Kidney (tissue), 14 donors: Measurements from ENCODE around the gene SLC8A2. TPM values are rescaled to one million over a fixed set of nuclear protein-coding genes. Genes with fewer than 3 reads are reported as not detected.

Experiments used
- DNase-seq, 5 donors: peaks; one replicate each; pipeline ENCODE4 v3.0.0-alpha.2; 2013 to 2020
- FAIRE-seq: peaks from 2 replicates; lab custom pipeline; 2012; peaks lifted over from hg19 to GRCh38; lab: Jason Lieb, UNC
- H3K27ac ChIP-seq, 2 donors: one replicate each; pipeline ENCODE4 v1.7.0; 2013; ENCODE audit warnings: low read depth in 2 of 2, low read length in 2 of 2, inconsistent platforms in 1 of 2
- H3K27me3 ChIP-seq: one replicate; pipeline ENCODE4 v1.7.1; 2013; ENCODE audit warnings: low read length, inconsistent platforms; ENCODE audit not compliant: control insufficient read depth, insufficient read depth
- H3K36me3 ChIP-seq, 3 donors: one replicate each; pipeline versions ENCODE4 v1.7.0 to v1.7.1; 2013; ENCODE audit warnings: low read length in 3 of 3, control low read depth in 1 of 3, inconsistent platforms in 1 of 3; ENCODE audit not compliant: insufficient read depth in 3 of 3, control insufficient read depth in 2 of 3
- H3K4me1 ChIP-seq, 3 donors: one replicate each; pipeline versions ENCODE4 v1.7.0 to v1.7.1; 2013; ENCODE audit warnings: low read length in 3 of 3, inconsistent platforms in 1 of 3, low read depth in 1 of 3; ENCODE audit not compliant: control insufficient read depth in 2 of 3, insufficient read depth in 2 of 3
- H3K4me3 ChIP-seq, 3 donors: one replicate each; pipeline versions ENCODE4 v1.7.0 to v1.8.1; 2013; ENCODE audit warnings: low read length in 3 of 3, control low read depth in 1 of 3, inconsistent platforms in 1 of 3
- H3K9ac ChIP-seq, 3 donors: one replicate each; pipeline versions ENCODE4 v1.7.0 to v1.7.1; 2013; ENCODE audit warnings: low read length in 3 of 3, control low read depth in 1 of 3, inconsistent platforms in 1 of 3
- H3K9me3 ChIP-seq, 3 donors: one replicate each; pipeline versions ENCODE4 v1.7.0 to v1.7.1; 2013; ENCODE audit warnings: low read length in 3 of 3, control low read depth in 1 of 3, inconsistent platforms in 1 of 3; ENCODE audit not compliant: control insufficient read depth in 2 of 3, insufficient read depth in 1 of 3
- intact Hi-C: fragments of 100-400 bp; cut with DNase I; formaldehyde crosslinking; loops from one replicate; pipeline ENCODE4 v1.11.1; 2022
- polyA plus RNA-seq: library from polyadenylated mRNA; stranded (reverse); fragments of 350-450 nt; fragmentation: Illumina TruSeq; extraction: RNeasy Lipid Tissue Mini Kit (QIAGEN cat#74804); gene quantifications from one replicate; pipeline ENCODE4 v1.2.3, GENCODE V29; 2014; ENCODE audit warnings: low read depth, low replicate concordance; ENCODE audit not compliant: insufficient read depth
- total RNA-seq: library from RNA; stranded (reverse); fragmentation: NEBNext Ultra II Directional; extraction: Animal tissue kit (Norgen Biotek cat#: 25700); gene quantifications from one replicate; pipeline ENCODE4 v1.2.1, GENCODE V29; 2021
- TF ChIP-seq, protein P1 (sequence below): IDR thresholded peaks from 3 replicates; pipeline ENCODE4 v1.5.1; 2012; ENCODE audit warnings: mild to moderate bottlenecking, moderate library complexity, borderline replicate concordance; ENCODE audit not compliant: insufficient read depth; ENCODE audit errors: extremely low read depth
- donor health status: control.
- donor health status: control.
- donor health status: control.
- donor health status: control.
- donor health status: control.
- donor health status: DM: yes; HTN: yes; CAD: no.
- donor health status: Normal renal cell carcinoma (clear cell type).

SLC8A2 gene
- total and polyA plus RNA-seq, 2 donors from 2014 or later: 0.94 TPM; not detected in 1

DNA sequence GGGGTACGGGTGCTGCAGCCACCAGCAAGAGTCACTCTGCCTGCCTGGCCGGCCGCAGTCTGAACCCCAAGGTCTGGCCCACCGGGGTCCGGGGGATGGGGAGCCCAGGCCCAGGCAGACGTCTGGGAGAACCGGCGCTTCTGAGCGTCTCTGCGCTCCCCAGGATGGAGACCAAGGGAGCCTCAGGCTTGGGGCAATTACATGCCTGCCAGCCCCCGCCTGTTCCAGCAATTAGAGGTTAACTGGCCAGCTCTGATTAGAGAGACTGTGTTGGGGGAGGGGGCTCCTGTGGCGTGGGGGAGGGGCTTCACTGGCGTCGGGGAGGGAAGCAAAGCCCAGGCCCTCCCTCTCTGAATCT lies 64.3 kb downstream of the SLC8A2 start:
- no peak for FAIRE-seq
- no peaks in the 10 kb centered on the region for H3K27me3 ChIP-seq

DNA sequence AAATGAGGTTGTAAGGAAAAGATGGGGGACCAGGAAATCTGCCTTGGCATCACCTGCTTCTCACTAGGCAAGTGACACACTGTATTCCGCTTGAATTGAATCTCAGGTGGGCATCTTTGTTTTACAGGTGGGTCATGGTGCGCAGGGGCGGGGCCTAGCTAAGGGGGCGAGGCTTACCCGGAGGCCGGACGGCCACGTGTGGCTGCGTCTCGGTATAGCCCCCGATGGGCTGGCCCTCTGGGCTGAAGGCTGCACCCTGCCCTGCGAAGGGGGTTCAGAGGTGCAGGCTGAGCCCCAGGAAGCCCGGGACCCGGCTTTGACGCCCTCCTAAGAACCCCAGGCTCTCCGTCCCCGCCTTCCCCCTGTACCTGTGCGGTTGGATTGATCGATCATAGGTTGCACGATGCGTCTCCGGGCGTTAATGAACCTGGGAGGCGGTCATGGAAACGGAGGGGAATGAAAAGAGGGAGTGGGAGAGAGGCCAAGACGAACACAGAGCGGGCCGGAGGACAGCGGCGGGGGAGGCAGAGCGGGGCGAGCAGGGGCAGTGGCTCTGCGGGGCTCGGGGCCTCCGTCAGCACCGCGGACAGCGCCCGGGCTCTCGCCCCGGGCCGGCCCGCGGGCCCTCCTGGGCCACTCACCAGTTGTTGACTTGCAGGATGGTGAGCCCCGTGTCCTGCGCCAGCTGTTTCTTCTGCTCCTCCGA lies 64.8 kb downstream of the SLC8A2 start:
- intact Hi-C loops: no loop called here
- Histone ChIP-seq H3K4me3 (no peak overlapping the region), H3K27ac (no peak overlapping the region), H3K4me1 (no peaks in the 10 kb centered on the region), H3K9me3 (no peaks in the 10 kb centered on the region), H3K36me3 (no peaks in the 10 kb centered on the region), H3K9ac (no peak overlapping the region), H3K27me3 (no peaks in the 10 kb centered on the region)
- FAIRE-seq: no peak
- TF ChIP-seq, protein P1, sequence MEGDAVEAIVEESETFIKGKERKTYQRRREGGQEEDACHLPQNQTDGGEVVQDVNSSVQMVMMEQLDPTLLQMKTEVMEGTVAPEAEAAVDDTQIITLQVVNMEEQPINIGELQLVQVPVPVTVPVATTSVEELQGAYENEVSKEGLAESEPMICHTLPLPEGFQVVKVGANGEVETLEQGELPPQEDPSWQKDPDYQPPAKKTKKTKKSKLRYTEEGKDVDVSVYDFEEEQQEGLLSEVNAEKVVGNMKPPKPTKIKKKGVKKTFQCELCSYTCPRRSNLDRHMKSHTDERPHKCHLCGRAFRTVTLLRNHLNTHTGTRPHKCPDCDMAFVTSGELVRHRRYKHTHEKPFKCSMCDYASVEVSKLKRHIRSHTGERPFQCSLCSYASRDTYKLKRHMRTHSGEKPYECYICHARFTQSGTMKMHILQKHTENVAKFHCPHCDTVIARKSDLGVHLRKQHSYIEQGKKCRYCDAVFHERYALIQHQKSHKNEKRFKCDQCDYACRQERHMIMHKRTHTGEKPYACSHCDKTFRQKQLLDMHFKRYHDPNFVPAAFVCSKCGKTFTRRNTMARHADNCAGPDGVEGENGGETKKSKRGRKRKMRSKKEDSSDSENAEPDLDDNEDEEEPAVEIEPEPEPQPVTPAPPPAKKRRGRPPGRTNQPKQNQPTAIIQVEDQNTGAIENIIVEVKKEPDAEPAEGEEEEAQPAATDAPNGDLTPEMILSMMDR: no peak
- DNase-seq: peak in 4 of 5 donors; percentile 64 to 74 (median 66)

More for the DNA sequence above, 64.3 kb downstream of the SLC8A2 start:
- intact Hi-C loops: no loop called here
- TF ChIP-seq, protein P1: no peak
- H3K4me1 ChIP-seq: no peaks in the 10 kb centered on the region
- no peak overlapping the region for H3K9ac ChIP-seq
- H3K9me3 ChIP-seq: no peaks in the 10 kb centered on the region
- DNase-seq: no peak
- H3K4me3 ChIP-seq: no peak overlapping the region
- no peak overlapping the region for H3K27ac ChIP-seq
- no peaks in the 10 kb centered on the region for H3K36me3 ChIP-seq

DNA sequence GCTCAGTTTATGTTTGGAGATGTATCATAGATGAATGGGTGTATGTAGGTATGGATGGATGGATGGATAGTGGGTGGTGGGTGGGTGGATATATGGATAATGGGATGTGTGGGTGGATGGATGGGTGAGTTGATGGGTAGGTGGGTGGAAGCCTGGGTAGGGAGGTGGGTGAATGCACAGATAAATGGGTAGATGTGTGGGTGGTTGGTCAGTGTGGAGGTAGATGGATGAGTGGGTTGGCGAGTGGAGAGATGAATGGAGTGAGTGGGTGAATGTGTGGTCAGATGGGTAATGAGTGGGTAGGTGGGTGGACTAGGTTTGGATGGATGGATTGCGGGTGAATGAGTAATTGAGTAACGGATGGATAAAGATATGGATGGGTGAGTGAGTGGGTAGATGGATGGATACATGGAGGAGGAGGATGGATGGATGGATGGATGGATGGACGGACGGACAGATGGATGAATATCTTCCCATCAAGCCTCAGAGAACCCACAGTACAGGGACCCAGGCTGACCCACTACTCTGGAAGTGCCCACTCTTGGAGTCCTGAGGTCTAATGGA lies 65.8 kb downstream of the SLC8A2 start:
- Histone ChIP-seq H3K9me3 (no peaks in the 10 kb centered on the region), H3K36me3 (no peaks in the 10 kb centered on the region), H3K27me3 (no peaks in the 10 kb centered on the region), H3K27ac (no peak overlapping the region), H3K9ac (no peak overlapping the region), H3K4me3 (no peak overlapping the region), H3K4me1 (no peaks in the 10 kb centered on the region)
- intact Hi-C loops: no loop called here
- DNase-seq: no peak
- no peak for FAIRE-seq
- TF ChIP-seq, protein P1: no peak
